Activated CD8-positive, alpha-beta T cell treated with anti-CD3 and anti-CD28 coated beads for 36 hours (primary cell): ENCODE measurements around the gene SLC22A23. TPM values are rescaled to one million over a fixed set of nuclear protein-coding genes. Genes with fewer than 3 reads are reported as not detected.

Experiments used
- ATAC-seq: fragments of 200-7000 bp; cut with Tn5 transposase; one replicate; pipeline ENCODE4 v1.10.0; 2021; ENCODE audit warnings: mild to moderate bottlenecking, moderate library complexity
- CTCF ChIA-PET: fragments of 350-600 bp; sonication (Branson Sonifier 250); formaldehyde crosslinking; loops from one replicate; lab custom pipeline; 2021; ENCODE audit warnings: antibody characterized with exemption; lab: Charles Lee
- POLR2A ChIA-PET: fragments of 350-600 bp; sonication (Branson Sonifier 250); formaldehyde crosslinking; loops from one replicate; lab custom pipeline; 2021; ENCODE audit warnings: antibody characterized with exemption; lab: Charles Lee
- DNase-seq: peaks from one replicate; pipeline ENCODE4 v3.0.0-alpha.2; 2020
- H3K27ac Mint-ChIP-seq: one replicate; pipeline ENCODE4 v1.8.0; 2021; ENCODE audit warnings: mild to moderate bottlenecking, mixed read lengths
- H3K27me3 Mint-ChIP-seq: one replicate; pipeline ENCODE4 v1.8.0; 2021; ENCODE audit warnings: mixed read lengths
- H3K36me3 Mint-ChIP-seq: one replicate; pipeline ENCODE4 v1.8.0; 2021; ENCODE audit warnings: low read depth, mixed read lengths
- H3K4me1 Mint-ChIP-seq: one replicate; pipeline ENCODE4 v1.8.0; 2021; ENCODE audit warnings: low read depth, mixed read lengths
- H3K4me3 Mint-ChIP-seq: one replicate; pipeline ENCODE4 v1.8.0; 2021; ENCODE audit warnings: mild to moderate bottlenecking, moderate library complexity, mixed read lengths
- H3K9me3 Mint-ChIP-seq: one replicate; pipeline ENCODE4 v1.8.0; 2021; ENCODE audit warnings: mixed read lengths
- CTCF ChIP-seq: fragments of 200-600 bp; IDR thresholded peaks from one replicate; pipeline ENCODE4 v1.8.0; 2022; ENCODE audit warnings: antibody characterized with exemption, mild to moderate bottlenecking
- intact Hi-C: fragments of 100-400 bp; cut with micrococcal nuclease; formaldehyde crosslinking; loops from one replicate; pipeline ENCODE4 v1.10.0; 2022
- total RNA-seq, 2 experiments: library from RNA; stranded (reverse); gene quantifications; one replicate each; pipeline ENCODE4 v1.2.3, GENCODE V29; 2021

The SLC22A23 gene
- total RNA-seq, 2 experiments from 2014 or later, result 0.16 to 0.34 TPM

DNA sequence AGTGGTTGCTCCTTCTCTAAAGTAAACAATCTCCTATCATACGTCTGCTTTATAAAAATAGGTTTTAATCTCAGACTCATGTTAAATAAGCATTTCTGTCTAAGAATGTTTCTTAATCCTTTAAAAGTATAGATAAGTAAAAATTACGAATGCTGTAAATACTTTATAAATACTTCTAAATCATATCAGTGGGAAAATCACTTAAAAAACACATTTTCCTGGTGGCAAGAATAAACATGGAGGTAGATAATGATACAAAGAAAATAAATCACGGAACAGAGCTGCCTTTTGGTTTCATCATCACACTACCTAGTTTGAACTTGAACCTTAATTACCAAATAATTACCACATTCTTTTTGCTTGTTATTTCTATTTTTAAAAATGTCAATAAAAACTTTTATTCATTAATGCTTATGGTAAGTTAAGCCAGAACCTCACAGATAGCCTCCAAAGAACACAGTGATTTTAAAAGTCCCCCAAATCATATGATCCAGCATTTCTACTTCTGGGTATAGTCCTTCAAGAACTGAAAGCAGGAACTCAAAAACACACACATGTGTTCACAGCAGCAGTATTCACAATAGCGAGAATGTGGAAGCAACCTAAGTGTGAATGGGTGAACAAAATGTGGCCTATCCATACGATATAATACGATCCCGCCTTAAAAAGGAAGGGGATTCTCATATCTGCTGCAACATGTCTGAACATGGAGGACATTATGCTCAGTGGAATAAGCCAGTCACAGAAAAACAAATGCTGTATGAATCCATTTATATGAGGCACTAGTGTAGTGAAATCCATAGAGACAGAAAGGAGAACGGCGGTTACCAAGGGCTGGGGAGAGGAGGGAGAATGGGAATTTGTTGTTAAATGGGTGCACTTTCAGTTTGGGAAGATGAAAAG is 72.4 kb downstream of the SLC22A23 start:
- Mint-ChIP-seq H3K9me3 (no peaks in the 10 kb centered on the region), H3K4me1 (no peaks in the 10 kb centered on the region), H3K27ac (no peak overlapping the region), H3K36me3 (no peaks in the 10 kb centered on the region), H3K27me3 (peaks cover 6% of the 10 kb centered on the region), H3K4me3 (no peak overlapping the region)
- ChIA-PET CTCF (no interaction called here), POLR2A (no interaction called here)
- no peak for TF ChIP-seq CTCF
- no peak for DNase-seq
- ATAC-seq, result no peak
- intact Hi-C loops, result no loop called here

DNA sequence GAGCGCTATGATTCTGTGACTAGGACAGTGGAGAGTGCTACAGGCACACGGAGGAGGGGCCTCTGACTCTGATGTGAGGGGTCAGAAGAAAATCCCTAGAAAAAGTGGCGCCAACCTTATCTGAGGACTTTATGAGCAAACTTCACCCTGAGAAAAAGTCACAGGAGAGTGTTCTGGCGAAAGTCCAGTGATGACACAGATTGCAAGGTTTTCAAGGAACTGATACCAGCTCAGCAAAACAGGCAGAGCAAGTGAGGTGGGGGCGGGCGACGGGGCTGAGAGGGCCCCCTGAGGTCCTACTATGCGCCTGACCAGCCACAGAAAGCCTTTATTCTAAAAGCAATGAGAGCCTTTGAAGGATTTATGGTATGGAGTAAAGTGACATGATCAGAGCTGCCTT is 73.3 kb downstream of the SLC22A23 start:
- Mint-ChIP-seq H3K27me3 (peaks cover 6% of the 10 kb centered on the region), H3K27ac (no peak overlapping the region), H3K4me3 (no peak overlapping the region), H3K9me3 (no peaks in the 10 kb centered on the region), H3K36me3 (no peaks in the 10 kb centered on the region), H3K4me1 (peaks cover 3% of the 10 kb centered on the region)
- TF ChIP-seq CTCF, result no peak
- no peak for ATAC-seq
- intact Hi-C loops, result no loop called here
- DNase-seq, result no peak
- POLR2A ChIA-PET, result interaction anchor here (0.9 kb wide), 1 partner anchor 94 kb away, joined by 3 read pairs; no protein-coding TSS in a partner anchor
- CTCF ChIA-PET, result no interaction called here

DNA sequence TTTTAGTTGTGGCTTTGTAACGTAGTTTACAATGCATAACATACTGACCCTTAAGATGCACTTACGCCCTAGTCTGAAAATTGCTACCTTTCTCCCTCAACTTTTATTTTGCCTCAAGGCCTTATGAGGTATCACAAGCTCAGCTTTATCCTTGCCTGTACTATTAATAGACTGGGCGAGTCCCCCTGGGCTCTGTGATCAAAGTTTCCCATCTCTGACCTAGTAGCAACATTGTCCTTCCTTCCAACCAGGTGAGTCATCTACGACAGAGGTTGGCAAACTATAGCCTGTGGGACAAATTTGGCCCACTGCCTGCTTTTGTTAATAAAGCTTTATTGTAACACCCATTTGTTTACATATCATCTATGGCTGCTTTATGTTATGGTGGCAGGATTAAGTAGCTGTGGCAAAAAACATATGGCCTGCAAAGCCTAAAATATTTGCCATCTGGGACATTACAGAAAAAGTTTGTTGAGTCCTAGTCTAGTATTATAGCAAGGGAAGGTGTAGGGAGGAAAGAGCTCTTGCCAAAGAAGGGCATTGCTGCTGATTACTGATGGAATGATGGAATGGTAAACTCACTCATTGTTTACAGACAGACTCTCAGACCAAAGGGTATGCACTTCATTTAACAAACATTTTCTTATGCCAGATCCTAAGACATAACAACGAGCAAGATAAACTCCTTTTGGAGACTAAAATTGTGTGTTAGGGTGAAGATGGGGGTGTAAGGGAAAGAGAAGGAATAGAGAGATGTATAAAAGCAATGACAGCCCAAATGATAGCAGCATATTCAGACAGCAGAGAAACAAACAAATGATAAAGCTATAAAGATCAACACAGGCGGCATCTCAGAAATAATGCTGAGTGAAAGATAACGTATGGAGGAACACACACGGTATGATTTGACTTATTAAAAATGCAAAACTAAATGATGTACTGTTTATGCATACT is 74.2 kb downstream of the SLC22A23 start:
- intact Hi-C loops, result no loop called here
- Mint-ChIP-seq H3K9me3 (no peaks in the 10 kb centered on the region), H3K27ac (no peak overlapping the region), H3K36me3 (no peaks in the 10 kb centered on the region), H3K4me1 (peaks cover 10% of the 10 kb centered on the region), H3K4me3 (no peak overlapping the region), H3K27me3 (peaks cover 6% of the 10 kb centered on the region)
- no peak for TF ChIP-seq CTCF
- ChIA-PET CTCF (no interaction called here), POLR2A (interaction anchor here (0.9 kb wide), 1 partner anchor 95 kb away, joined by 3 read pairs; no protein-coding TSS in a partner anchor)
- no peak for DNase-seq
- ATAC-seq, result no peak

- H3K27ac Mint-ChIP-seq, result no peak overlapping the region
- peaks cover 12% of the 10 kb centered on the region for H3K4me1 Mint-ChIP-seq
- ATAC-seq (no peak), DNase-seq (no peak)
- no peak overlapping the region for H3K4me3 Mint-ChIP-seq
- ChIA-PET CTCF (no interaction called here), POLR2A (no interaction called here)
- H3K27me3 Mint-ChIP-seq, result peaks cover 8% of the 10 kb centered on the region
- no peaks in the 10 kb centered on the region for H3K36me3 Mint-ChIP-seq
- intact Hi-C loops, result no loop called here
- no peak for TF ChIP-seq CTCF
- no peaks in the 10 kb centered on the region for H3K9me3 Mint-ChIP-seq
Observed at GRCh38 chr6:3381233-3381921, 75.5 kb downstream of the SLC22A23 start.
